HepG2 (cell line): Measurements from ENCODE around the gene CCDC33. TPM values are rescaled to one million over a fixed set of nuclear protein-coding genes. Genes with fewer than 3 reads are reported as not detected.
A peak's percentile ranks its signal among the peaks of the same experiment; 100 is the strongest.

Experiments used
- ARNTL ChIP-seq: sonication (generic); formaldehyde crosslinking; IDR thresholded peaks from 2 replicates; pipeline ENCODE4 v1.4.0; 2020; ENCODE audit warnings: mild to moderate bottlenecking, missing genetic modification reagents
- CBX5 ChIP-seq: sonication (generic); formaldehyde crosslinking; IDR thresholded peaks from 2 replicates; pipeline ENCODE4 v1.4.0; 2020; ENCODE audit warnings: missing genetic modification reagents, borderline replicate concordance
- GLI4 ChIP-seq: sonication (generic); formaldehyde crosslinking; IDR thresholded peaks from 2 replicates; pipeline ENCODE4 v1.5.1; 2020; ENCODE audit warnings: missing genetic modification reagents, mild to moderate bottlenecking, moderate library complexity, borderline replicate concordance
- HNRNPLL ChIP-seq: fragments of 200-400 bp; formaldehyde crosslinking; IDR thresholded peaks from 2 replicates; pipeline ENCODE4 v1.6.1; 2017; ENCODE audit warnings: mild to moderate bottlenecking, low read depth, low read length; ENCODE audit not compliant: poor library complexity, severe bottlenecking
- HOXA7 ChIP-seq: sonication (generic); formaldehyde crosslinking; IDR thresholded peaks from 2 replicates; pipeline ENCODE4 v1.8.1; 2022; ENCODE audit warnings: mild to moderate bottlenecking, missing genetic modification reagents, moderate library complexity
- NFKB2 ChIP-seq: sonication (generic); formaldehyde crosslinking; IDR thresholded peaks from 2 replicates; pipeline ENCODE4 v1.4.0; 2020; ENCODE audit warnings: missing genetic modification reagents, borderline replicate concordance
- PHF21A ChIP-seq: sonication (generic); formaldehyde crosslinking; IDR thresholded peaks from 2 replicates; pipeline ENCODE4 v1.5.0; 2020; ENCODE audit warnings: mild to moderate bottlenecking, missing genetic modification reagents
- PRDM4 ChIP-seq: sonication (generic); formaldehyde crosslinking; IDR thresholded peaks from 2 replicates; pipeline ENCODE4 v1.9.0; 2021; ENCODE audit warnings: missing genetic modification reagents, borderline replicate concordance
- ZNF232 ChIP-seq: sonication (generic); formaldehyde crosslinking; IDR thresholded peaks from 2 replicates; pipeline ENCODE4 v1.4.0; 2020; ENCODE audit warnings: missing genetic modification reagents, borderline replicate concordance
- ZNF451 ChIP-seq: sonication (generic); formaldehyde crosslinking; IDR thresholded peaks from 2 replicates; pipeline ENCODE4 v1.5.0; 2020; ENCODE audit warnings: mild to moderate bottlenecking, missing genetic modification reagents
- ZNF550 ChIP-seq: sonication (generic); formaldehyde crosslinking; IDR thresholded peaks from 2 replicates; pipeline ENCODE4 v1.4.0; 2020; ENCODE audit warnings: mild to moderate bottlenecking, missing genetic modification reagents, borderline replicate concordance
- ZNF691 ChIP-seq: sonication (generic); formaldehyde crosslinking; IDR thresholded peaks from 2 replicates; pipeline ENCODE4 v1.4.0; 2020; ENCODE audit warnings: missing genetic modification reagents, low read depth, mild to moderate bottlenecking, borderline replicate concordance
- ZNF850 ChIP-seq: sonication (generic); formaldehyde crosslinking; conservative IDR thresholded peaks from 2 replicates; pipeline ENCODE4 v1.9.0; 2021; ENCODE audit warnings: mild to moderate bottlenecking, missing genetic modification reagents
- polyA plus RNA-seq, 8 experiments: library from polyadenylated mRNA; depleted of rRNA in 3 of 8; stranded (reverse) in 7 of 8; unstranded in 1 of 8; fragments of >200 nt; fragmentation: Illumina TruSeq in 4 of 8; extraction: Trizol in 4 of 8; gene quantifications; 2 replicates each; pipeline versions ENCODE4 v1.2.1 to v1.2.3, GENCODE V29; 2011 to 2016; ENCODE audit warnings: low read depth in 4 of 8, missing spikeins in 1 of 8, mixed read lengths in 1 of 8; ENCODE audit not compliant: insufficient read depth in 1 of 8
- total RNA-seq, 5 experiments: library from RNA; depleted of rRNA; stranded (reverse); fragments of >200 nt; fragmentation: Illumina TruSeq; extraction: Trizol; gene quantifications; 2 replicates each; pipeline ENCODE4 v1.2.3, GENCODE V29; 2016; ENCODE audit warnings: low read depth in 1 of 5
- TF ChIP-seq, protein P1 (sequence below): sonication (generic); formaldehyde crosslinking; IDR thresholded peaks from 2 replicates; pipeline ENCODE4 v1.5.0; 2020; ENCODE audit warnings: mild to moderate bottlenecking, low read depth, missing genetic modification reagents, borderline replicate concordance
- TF ChIP-seq, protein P2 (sequence below): sonication (generic); formaldehyde crosslinking; IDR thresholded peaks from 2 replicates; pipeline ENCODE4 v1.4.0; 2020; ENCODE audit warnings: mild to moderate bottlenecking, missing genetic modification reagents

CCDC33 gene
- total and polyA plus RNA-seq, 2 of the 13 experiments (the other 11 are each of a cell fraction or from before 2014, with no cell fraction given) = 0.30 TPM; not detected in 1

DNA sequence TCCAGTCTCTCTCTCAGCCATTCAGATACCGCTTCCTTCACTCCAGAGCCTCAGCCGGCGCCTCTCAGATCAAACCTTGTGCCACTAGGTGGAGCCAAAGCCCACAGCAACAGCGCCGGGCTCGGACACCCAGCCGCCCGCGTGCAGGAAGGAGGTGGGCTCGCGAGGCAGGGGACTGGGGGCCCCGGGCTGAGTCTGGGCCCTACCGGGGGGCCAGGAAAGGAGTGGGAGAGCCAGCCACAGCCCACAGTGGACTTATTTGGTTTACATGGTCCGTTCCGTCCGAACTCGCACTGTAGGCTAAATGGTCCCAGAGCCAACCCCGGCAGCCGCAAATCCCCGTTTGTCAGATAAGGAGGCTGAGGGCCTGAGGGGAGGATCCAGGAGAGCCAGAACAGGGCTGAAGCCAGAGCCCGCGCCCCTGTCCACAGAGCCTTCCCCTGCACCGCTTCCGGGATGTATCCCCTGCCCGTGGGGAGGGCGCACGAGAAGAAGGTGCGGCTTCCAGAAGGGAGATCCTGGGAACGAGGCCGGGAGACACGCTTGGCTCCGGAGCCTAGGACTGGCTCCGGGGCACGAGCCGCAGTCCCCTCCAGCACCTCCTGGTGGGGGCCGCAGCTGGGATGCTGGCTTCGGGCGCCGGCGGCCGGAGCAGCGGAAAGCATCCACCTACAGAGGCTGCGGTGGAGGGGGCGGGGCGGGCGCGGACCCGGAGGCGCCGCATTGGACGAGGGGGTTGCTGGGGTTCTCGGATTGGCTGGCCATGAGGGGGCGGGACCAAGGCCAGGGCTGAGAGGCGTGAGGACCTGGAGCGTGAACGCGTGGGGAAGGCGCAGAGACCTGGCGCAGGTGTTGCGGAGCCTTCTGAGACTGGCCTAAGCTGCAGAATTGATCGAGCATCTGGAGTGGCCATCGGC, 137.9 kb downstream of the CCDC33 start (continued):
- TF ChIP-seq ZNF451 (CRISPR knock-in tag) (no peak), ZNF850 (no peak), PHF21A (0 out of 2 replicates have a peak, but pooled peaks have one; percentile 46), ZNF691 (peak; percentile 73; the same call in 1 of the 2 replicates), NFKB2 (CRISPR knock-in tag) (peak; percentile 38; the same call in 1 of the 2 replicates), CBX5 (CRISPR knock-in tag) (0 out of 2 replicates have a peak, but pooled peaks have one; percentile 8), HNRNPLL (peak; percentile 64), GLI4 (CRISPR knock-in tag) (0 out of 2 replicates have a peak, but pooled peaks have one; percentile 62), PRDM4 (CRISPR knock-in tag) (no peak), ZNF232 (0 out of 2 replicates have a peak, but pooled peaks have one; percentile 18), ZNF550 (CRISPR knock-in tag) (no peak), HOXA7 (CRISPR knock-in tag) (no peak), ARNTL (CRISPR knock-in tag) (no peak)
- TF ChIP-seq, protein P1, sequence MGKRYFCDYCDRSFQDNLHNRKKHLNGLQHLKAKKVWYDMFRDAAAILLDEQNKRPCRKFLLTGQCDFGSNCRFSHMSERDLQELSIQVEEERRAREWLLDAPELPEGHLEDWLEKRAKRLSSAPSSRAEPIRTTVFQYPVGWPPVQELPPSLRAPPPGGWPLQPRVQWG (CRISPR knock-in tag) = no peak
- TF ChIP-seq, protein P2, sequence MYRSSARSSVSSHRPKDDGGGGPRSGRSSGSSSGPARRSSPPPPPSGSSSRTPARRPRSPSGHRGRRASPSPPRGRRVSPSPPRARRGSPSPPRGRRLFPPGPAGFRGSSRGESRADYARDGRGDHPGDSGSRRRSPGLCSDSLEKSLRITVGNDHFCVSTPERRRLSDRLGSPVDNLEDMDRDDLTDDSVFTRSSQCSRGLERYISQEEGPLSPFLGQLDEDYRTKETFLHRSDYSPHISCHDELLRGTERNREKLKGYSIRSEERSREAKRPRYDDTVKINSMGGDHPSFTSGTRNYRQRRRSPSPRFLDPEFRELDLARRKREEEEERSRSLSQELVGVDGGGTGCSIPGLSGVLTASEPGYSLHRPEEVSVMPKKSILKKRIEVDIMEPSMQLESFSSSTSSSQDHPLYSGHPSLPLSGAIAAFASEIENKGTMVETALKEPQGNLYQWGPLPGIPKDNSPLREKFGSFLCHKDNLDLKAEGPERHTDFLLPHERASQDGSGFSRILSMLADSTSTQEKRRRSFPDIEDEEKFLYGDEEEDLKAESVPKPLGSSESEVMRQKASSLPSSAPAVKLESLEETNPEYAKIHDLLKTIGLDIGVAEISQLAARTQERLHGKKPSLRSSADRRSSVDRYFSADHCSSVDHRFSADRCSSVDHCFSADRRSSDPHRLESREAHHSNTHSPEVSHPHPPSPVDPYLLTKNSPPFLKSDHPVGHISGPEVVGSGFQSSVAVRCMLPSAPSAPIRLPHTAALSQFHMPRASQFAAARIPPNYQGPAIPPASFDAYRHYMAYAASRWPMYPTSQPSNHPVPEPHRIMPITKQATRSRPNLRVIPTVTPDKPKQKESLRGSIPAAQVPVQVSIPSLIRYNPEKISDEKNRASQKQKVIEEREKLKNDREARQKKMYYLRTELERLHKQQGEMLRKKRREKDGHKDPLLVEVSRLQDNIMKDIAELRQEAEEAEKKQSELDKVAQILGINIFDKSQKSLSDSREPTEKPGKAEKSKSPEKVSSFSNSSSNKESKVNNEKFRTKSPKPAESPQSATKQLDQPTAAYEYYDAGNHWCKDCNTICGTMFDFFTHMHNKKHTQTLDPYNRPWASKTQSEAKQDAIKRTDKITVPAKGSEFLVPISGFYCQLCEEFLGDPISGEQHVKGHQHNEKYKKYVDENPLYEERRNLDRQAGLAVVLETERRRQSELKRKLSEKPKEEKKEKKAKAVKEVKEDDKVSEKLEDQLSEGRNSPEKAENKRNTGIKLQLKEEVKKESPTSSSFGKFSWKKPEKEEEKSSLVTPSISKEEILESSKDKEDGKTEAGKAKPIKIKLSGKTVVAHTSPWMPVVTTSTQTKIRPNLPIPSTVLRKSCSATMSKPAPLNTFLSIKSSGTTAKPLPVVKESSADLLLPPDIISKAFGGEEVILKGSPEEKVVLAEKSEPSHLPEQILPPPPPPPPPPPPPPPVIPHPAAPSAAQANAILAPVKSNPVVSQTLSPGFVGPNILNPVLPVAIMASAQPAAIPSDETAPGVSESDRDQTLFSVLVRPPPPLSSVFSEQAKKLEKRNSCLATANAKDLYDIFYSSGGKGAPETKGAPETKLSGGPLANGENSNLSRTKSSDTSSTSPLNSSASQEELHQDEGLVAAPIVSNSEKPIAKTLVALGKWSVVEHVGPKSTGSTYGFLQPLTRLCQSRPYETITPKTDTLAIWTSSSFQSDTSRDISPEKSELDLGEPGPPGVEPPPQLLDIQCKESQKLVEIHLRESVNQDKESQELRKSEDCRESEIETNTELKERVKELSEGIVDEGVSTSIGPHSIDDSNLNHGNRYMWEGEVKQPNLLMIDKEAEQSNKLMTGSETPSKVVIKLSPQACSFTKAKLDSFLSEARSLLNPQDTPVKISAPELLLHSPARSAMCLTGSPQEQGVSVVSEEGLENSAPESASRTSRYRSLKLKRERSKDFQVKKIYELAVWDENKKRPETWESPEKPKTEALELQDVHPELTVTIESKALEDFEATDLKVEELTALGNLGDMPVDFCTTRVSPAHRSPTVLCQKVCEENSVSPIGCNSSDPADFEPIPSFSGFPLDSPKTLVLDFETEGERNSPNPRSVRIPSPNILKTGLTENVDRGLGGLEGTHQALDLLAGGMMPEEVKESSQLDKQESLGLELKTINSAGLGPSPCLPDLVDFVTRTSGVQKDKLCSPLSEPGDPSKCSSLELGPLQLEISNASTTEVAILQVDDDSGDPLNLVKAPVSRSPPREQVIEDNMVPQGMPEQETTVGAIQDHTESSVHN (CRISPR knock-in tag) = no peak
